IMR-90 (cell line): ENCODE data around the gene RCN2. TPM values are rescaled to one million over a fixed set of nuclear protein-coding genes. Genes with fewer than 3 reads are reported as not detected.

ENCODE experiments used
- ATAC-seq: fragments of 200-7000 bp; cut with Tn5 transposase; 2 replicates; pipeline ENCODE4 v1.9.1; 2020; ENCODE audit warnings: low read depth, mild to moderate bottlenecking, moderate library complexity
- BruUV-seq: library from RNA; stranded (reverse); fragments of 400-500 nt; replicated peaks from 2 replicates; lab custom pipeline; 2021; lab: Mats Ljungman, UMichigan
- CTCF ChIA-PET: fragments of 300-600 bp; formaldehyde crosslinking; extraction: SDS; loops from one replicate; lab custom pipeline; 2021; ENCODE audit warnings: antibody characterized with exemption; lab: Yijun Ruan, JAX
- POLR2A ChIA-PET: fragments of 300-600 bp; sonication (Branson Sonifier 250); formaldehyde crosslinking; loops from one replicate; lab custom pipeline; 2022; ENCODE audit warnings: antibody characterized with exemption; ENCODE audit not compliant: unreplicated experiment; lab: Charles Lee
- DNase-seq: peaks from one replicate; pipeline ENCODE4 v3.0.0; 2013
- H2AFZ ChIP-seq: replicated peaks from 2 replicates; pipeline ENCODE3; 2013; ENCODE audit warnings: low read length, mild to moderate bottlenecking; ENCODE audit not compliant: poor library complexity
- H2AK5ac ChIP-seq: 2 replicates; pipeline ENCODE4 v1.6.1; 2013; ENCODE audit warnings: low read depth, low read length, inconsistent platforms
- H2AK9ac ChIP-seq: replicated peaks from 2 replicates; pipeline ENCODE3; 2013; ENCODE audit warnings: mild to moderate bottlenecking, low read depth, low read length, moderate library complexity; ENCODE audit not compliant: poor library complexity
- H2BK120ac ChIP-seq: 2 replicates; pipeline ENCODE4 v1.6.1; 2013; ENCODE audit warnings: low read depth, low read length, inconsistent platforms
- H2BK15ac ChIP-seq: 3 replicates; pipeline ENCODE4 v1.6.1; 2013; ENCODE audit warnings: low read depth, low read length, inconsistent platforms
- H2BK20ac ChIP-seq: 2 replicates; pipeline ENCODE4 v1.6.1; 2013; ENCODE audit warnings: low read depth, mild to moderate bottlenecking, inconsistent platforms, low read length, moderate library complexity
- H2BK5ac ChIP-seq: 2 replicates; pipeline ENCODE4 v1.6.1; 2013; ENCODE audit warnings: mild to moderate bottlenecking, low read depth, low read length, inconsistent platforms; ENCODE audit not compliant: poor library complexity, severe bottlenecking
- H3K14ac ChIP-seq: replicated peaks from 2 replicates; pipeline ENCODE4 v1.6.1; 2013; ENCODE audit warnings: low read depth, low read length, inconsistent platforms
- H3K18ac ChIP-seq: 2 replicates; pipeline ENCODE4 v1.6.1; 2013; ENCODE audit warnings: low read depth, low read length, control low read depth
- H3K23ac ChIP-seq: 2 replicates; pipeline ENCODE4 v1.6.1; 2013; ENCODE audit warnings: low read depth, low read length, inconsistent platforms
- H3K27ac ChIP-seq: 2 replicates; pipeline ENCODE4 v1.5.1; 2013; ENCODE audit warnings: mild to moderate bottlenecking, control low read depth, low read length; ENCODE audit not compliant: insufficient read depth
- H3K27me3 ChIP-seq: 2 replicates; pipeline ENCODE4 v1.6.1; 2013; ENCODE audit warnings: low read length; ENCODE audit not compliant: control insufficient read depth, insufficient read depth
- H3K36me3 ChIP-seq: 2 replicates; pipeline ENCODE4 v1.6.1; 2013; ENCODE audit warnings: low read length, mixed read lengths; ENCODE audit not compliant: control insufficient read depth, insufficient read depth
- H3K4ac ChIP-seq: 2 replicates; pipeline ENCODE4 v1.6.1; 2013; ENCODE audit warnings: low read depth, low read length, inconsistent platforms
- H3K4me1 ChIP-seq: 2 replicates; pipeline ENCODE4 v1.6.1; 2013; ENCODE audit warnings: low read length, mixed read lengths; ENCODE audit not compliant: control insufficient read depth, insufficient read depth
- H3K4me2 ChIP-seq: 2 replicates; pipeline ENCODE4 v1.6.1; 2013; ENCODE audit warnings: low read depth, mild to moderate bottlenecking, control low read depth, low read length, moderate library complexity
- H3K4me3 ChIP-seq: 2 replicates; pipeline ENCODE4 v1.5.1; 2013; ENCODE audit warnings: low read depth, mild to moderate bottlenecking, control low read depth, low read length, moderate library complexity; ENCODE audit not compliant: insufficient read depth
- H3K56ac ChIP-seq: 2 replicates; pipeline ENCODE4 v1.6.1; 2013; ENCODE audit warnings: low read length, inconsistent platforms; ENCODE audit not compliant: insufficient read depth; ENCODE audit errors: extremely low read depth
- H3K79me1 ChIP-seq, 2 experiments: 2 replicates each; pipeline ENCODE4 v1.6.1; 2013; ENCODE audit warnings: low read length in 2 of 2, inconsistent platforms in 1 of 2, low read depth in 1 of 2
- H3K9ac ChIP-seq: 2 replicates; pipeline ENCODE4 v1.6.1; 2013; ENCODE audit warnings: low read depth, low read length, control low read depth
- H3K9me1 ChIP-seq: 2 replicates; pipeline ENCODE4 v1.6.1; 2013; ENCODE audit warnings: low read length, inconsistent platforms; ENCODE audit not compliant: insufficient read depth
- H3K9me3 ChIP-seq: 2 replicates; pipeline ENCODE4 v1.6.1; 2013; ENCODE audit warnings: low read length; ENCODE audit not compliant: control insufficient read depth, insufficient read depth
- H4K20me1 ChIP-seq: 2 replicates; pipeline ENCODE4 v1.6.1; 2013; ENCODE audit warnings: low read length, inconsistent platforms; ENCODE audit not compliant: insufficient read depth
- H4K5ac ChIP-seq: 2 replicates; pipeline ENCODE4 v1.6.1; 2013; ENCODE audit warnings: mild to moderate bottlenecking, low read depth, low read length, control low read depth
- H4K8ac ChIP-seq, 2 experiments: 2 replicates each; pipeline ENCODE4 v1.6.1; 2013; ENCODE audit warnings: low read depth in 2 of 2, low read length in 2 of 2, control low read depth in 1 of 2, inconsistent platforms in 1 of 2
- H4K91ac ChIP-seq: 2 replicates; pipeline ENCODE4 v1.6.1; 2013; ENCODE audit warnings: low read depth, low read length, inconsistent platforms; ENCODE audit not compliant: insufficient read depth
- BHLHE40 ChIP-seq: fragments of 150-350 bp; IDR thresholded peaks from 2 replicates; pipeline ENCODE4 v1.6.1; 2016; ENCODE audit warnings: mild to moderate bottlenecking, low read depth, low read length
- CEBPB ChIP-seq: IDR thresholded peaks from 2 replicates; pipeline ENCODE4 v1.6.1; 2012; ENCODE audit warnings: low read depth, low read length, improper control_type of control experiment
- CHD1 ChIP-seq: IDR thresholded peaks from 2 replicates; pipeline ENCODE4 v1.6.1; 2012; ENCODE audit warnings: low read depth, low read length, improper control_type of control experiment
- CTCF ChIP-seq: conservative IDR thresholded peaks from 2 replicates; pipeline ENCODE4 v1.5.1; 2012; ENCODE audit warnings: mild to moderate bottlenecking, low read depth, low read length, improper control_type of control experiment
- ELK1 ChIP-seq: fragments of 150-350 bp; IDR thresholded peaks from 2 replicates; pipeline ENCODE4 v1.6.1; 2016; ENCODE audit warnings: low read depth, mild to moderate bottlenecking, low read length, moderate library complexity, borderline replicate concordance
- FOS ChIP-seq: fragments of 150-350 bp; IDR thresholded peaks from 2 replicates; pipeline ENCODE4 v1.6.1; 2016; ENCODE audit warnings: low read depth, low read length
- MAFK ChIP-seq: IDR thresholded peaks from 2 replicates; pipeline ENCODE4 v1.6.1; 2012; ENCODE audit warnings: low read depth, low read length, improper control_type of control experiment
- MAZ ChIP-seq: IDR thresholded peaks from 2 replicates; pipeline ENCODE4 v1.6.1; 2012; ENCODE audit warnings: low read depth, mild to moderate bottlenecking, low read length, improper control_type of control experiment, moderate library complexity, borderline replicate concordance
- MXI1 ChIP-seq: IDR thresholded peaks from 2 replicates; pipeline ENCODE4 v1.6.1; 2012; ENCODE audit warnings: low read depth, mild to moderate bottlenecking, low read length, moderate library complexity, borderline replicate concordance
- NFE2L2 ChIP-seq: fragments of 150-350 bp; IDR thresholded peaks from 2 replicates; pipeline ENCODE4 v1.6.1; 2016; ENCODE audit warnings: low read depth, mild to moderate bottlenecking, low read length
- POLR2A ChIP-seq: IDR thresholded peaks from 2 replicates; pipeline ENCODE4 v1.6.1; 2012; ENCODE audit warnings: mild to moderate bottlenecking, low read depth, low read length
- RAD21 ChIP-seq: IDR thresholded peaks from 2 replicates; pipeline ENCODE4 v1.6.1; 2012; ENCODE audit warnings: low read length, improper control_type of control experiment
- RCOR1 ChIP-seq: IDR thresholded peaks from 2 replicates; pipeline ENCODE4 v1.6.1; 2012; ENCODE audit warnings: mild to moderate bottlenecking, low read length, improper control_type of control experiment; ENCODE audit not compliant: insufficient replicate concordance
- RFX5 ChIP-seq: IDR thresholded peaks from 2 replicates; pipeline ENCODE4 v1.8.0; 2012; ENCODE audit warnings: low read depth, mild to moderate bottlenecking, low read length, moderate library complexity
- SMC3 ChIP-seq: fragments of 150-350 bp; IDR thresholded peaks from 2 replicates; pipeline ENCODE4 v1.6.1; 2016; ENCODE audit warnings: low read depth, mild to moderate bottlenecking, antibody characterized with exemption, low read length, moderate library complexity
- USF2 ChIP-seq: fragments of 150-350 bp; IDR thresholded peaks from 2 replicates; pipeline ENCODE4 v1.6.1; 2017; ENCODE audit warnings: mild to moderate bottlenecking, antibody characterized with exemption, low read length, low read depth
- WGBS, 2 experiments: methylation state at CpG; one replicate each; pipeline versions ENCODE4 v1.1.5 to v1.1.7; 2013; ENCODE audit warnings: missing lambda C conversion rate in 2 of 2; ENCODE audit not compliant: insufficient read length in 1 of 2; ENCODE audit errors: extremely low coverage in 2 of 2; 5-methylcytosine and 5-hydroxymethylcytosine counted together
- dilution Hi-C: fragments of 300-500 bp; cut with HindIII; formaldehyde crosslinking; loops from one replicate; pipeline ENCODE4 v1.14.3; 2018; ENCODE audit warnings: low sequenced_read_pairs; ENCODE audit not compliant: unreplicated experiment
- in situ Hi-C: fragments of 300-500 bp; cut with MboI; formaldehyde crosslinking; loops from 3 replicates; pipeline ENCODE4 v1.14.3; 2019; ENCODE audit warnings: low sequenced_read_pairs, inconsistent platforms, mixed read lengths
- intact Hi-C: fragments of 100-400 bp; cut with micrococcal nuclease; formaldehyde crosslinking; loops from 2 replicates; pipeline ENCODE4 v1.10.0; 2022
- polyA plus RNA-seq, 3 experiments: library from polyadenylated mRNA; depleted of rRNA; stranded (reverse); fragments of >200 nt; gene quantifications; 2 replicates each; pipeline ENCODE4 v1.2.3, GENCODE V29; 2012; ENCODE audit warnings: low replicate concordance in 1 of 3
- total RNA-seq: library from RNA; depleted of rRNA; stranded (reverse); fragments of >200 nt; gene quantifications from 2 replicates; pipeline ENCODE4 v1.2.3, GENCODE V29; 2012

RCN2 gene
- total and polyA plus RNA-seq, 2 of the 4 experiments (the other 2 are of a cell fraction): 12.0 to 56.5 TPM

- Histone ChIP-seq H2BK15ac (no peak overlapping the region), H2AK9ac (no peak overlapping the region), H3K36me3 (no peaks in the 10 kb centered on the region), H2BK20ac (no peak overlapping the region), H3K4me2 (no peak overlapping the region), H3K18ac (no peak overlapping the region), H3K56ac (no peak overlapping the region), H3K9me1 (no peaks in the 10 kb centered on the region), H4K91ac (no peak overlapping the region), H3K4ac (no peak overlapping the region), H2AK5ac (no peak overlapping the region), H3K14ac (no peak overlapping the region), H4K20me1 (no peaks in the 10 kb centered on the region), H3K27me3 (peaks cover 40% of the 10 kb centered on the region), H2BK5ac (no peak overlapping the region), H3K4me1 (no peaks in the 10 kb centered on the region), H3K23ac (no peak overlapping the region), H3K27ac (no peak overlapping the region), H2BK120ac (no peak overlapping the region), H3K9ac (no peak overlapping the region), H3K4me3 (no peak overlapping the region), H4K8ac (no peak overlapping the region), H3K79me1 (no peaks in the 10 kb centered on the region), H4K5ac (no peak overlapping the region), H2AFZ (no peak overlapping the region), H3K9me3 (no peaks in the 10 kb centered on the region)
- in situ Hi-C loops: no loop called here
- DNase-seq (no peak), ATAC-seq (no peak)
- TF ChIP-seq NFE2L2 (no peak), ELK1 (no peak), SMC3 (no peak), BHLHE40 (no peak), FOS (no peak), MAZ (no peak), MXI1 (no peak), CTCF (no peak), RAD21 (no peak), CHD1 (no peak), POLR2A (no peak), RFX5 (no peak), MAFK (no peak), USF2 (no peak), CEBPB (no peak), RCOR1 (no peak)
- dilution Hi-C loops: no loop called here
- CTCF ChIA-PET: no interaction called here
- POLR2A ChIA-PET: no interaction called here
- no CpG with 5 or more reads among the region's 4 CpGs for WGBS, 2 experiments
- no TSS peak for BruUV-seq
- intact Hi-C loops: no loop called here
These were observed 35.5 kb downstream of the RCN2 start for GRCh38 chr15:76967067-76967466.
